ENCODE results near the gene NR6A1.

The NR6A1 gene

DNA sequence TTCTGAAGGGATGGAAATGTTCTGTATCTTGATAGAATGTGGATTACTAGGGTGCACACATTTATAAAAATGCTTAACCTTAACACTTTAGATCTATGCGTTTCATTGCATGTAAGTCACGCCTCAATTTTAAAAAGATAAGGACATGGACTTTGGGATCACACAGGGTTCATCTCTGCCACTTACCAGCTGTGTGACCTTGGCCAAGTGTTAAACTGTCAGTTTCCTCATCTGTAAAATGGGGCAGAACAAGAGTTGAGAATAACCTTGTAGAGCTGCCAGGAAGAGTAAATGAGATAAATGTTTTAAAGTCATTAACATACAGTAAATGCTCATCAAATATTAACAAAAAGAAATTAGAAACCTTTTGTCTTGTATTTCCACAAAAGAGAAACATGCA lies 53.5 kb downstream of the NR6A1 start:
- DNase-seq: no peak
- Histone ChIP-seq H3K4me3 (ENCODE audit: low read depth, low read length) (no peak overlapping the region), H3K4me1 (peaks cover 4% of the 10 kb centered on the region; the same call in 1 of the 2 replicates), H3K36me3 (no peaks in the 10 kb centered on the region), H3K9me3 (no peaks in the 10 kb centered on the region), H3K27me3 (no peaks in the 10 kb centered on the region)
- TF ChIP-seq CTCF (IDR thresholded peaks at IDR 0.05; ENCODE audit: low read depth, low read length): no peak

DNA sequence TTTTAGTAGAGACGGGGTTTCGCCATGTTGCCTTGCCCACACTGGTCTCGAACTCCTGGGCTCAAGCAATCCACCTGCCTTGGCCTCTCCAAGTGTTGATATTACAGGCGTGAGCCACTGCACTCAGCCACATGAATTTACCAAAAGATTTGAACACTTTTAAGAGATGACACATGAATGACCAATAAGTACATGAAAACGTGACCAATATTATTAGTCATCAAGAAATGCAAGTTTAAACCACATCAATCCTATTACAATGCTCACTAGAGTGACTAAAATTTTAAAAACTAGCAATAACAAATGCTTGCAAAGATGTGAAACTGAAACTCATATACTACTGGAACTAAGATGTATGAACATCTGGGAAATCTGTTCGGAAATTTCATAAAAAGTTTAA lies 54.3 kb downstream of the NR6A1 start:
- peaks cover 4% of the 10 kb centered on the region; the same call in 1 of the 2 replicates for H3K4me1 ChIP-seq
- H3K36me3 ChIP-seq: no peaks in the 10 kb centered on the region
- no peak overlapping the region for H3K4me3 ChIP-seq (ENCODE audit: low read depth, low read length)
- TF ChIP-seq CTCF (IDR thresholded peaks at IDR 0.05; ENCODE audit: low read depth, low read length): no peak
- H3K27me3 ChIP-seq: no peaks in the 10 kb centered on the region
- DNase-seq: no peak
- no peaks in the 10 kb centered on the region for H3K9me3 ChIP-seq

DNA sequence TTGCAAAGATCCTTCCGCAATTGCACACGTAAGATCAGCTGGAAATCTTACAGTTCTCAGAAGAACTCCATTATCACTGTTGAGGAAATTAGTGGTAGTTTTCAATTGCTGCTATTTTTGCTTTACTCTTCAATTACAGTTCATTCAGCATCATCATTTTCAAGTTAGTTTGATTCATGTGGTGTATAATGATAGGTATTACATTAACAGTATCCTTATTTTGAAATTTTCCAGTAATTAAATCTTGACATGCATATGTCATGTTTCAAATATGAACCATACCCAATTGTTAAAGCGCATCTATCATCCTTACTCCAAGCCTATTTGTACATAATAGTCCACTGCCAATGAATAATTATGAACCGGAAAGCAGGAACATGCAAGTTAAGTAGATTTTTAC lies 60.3 kb downstream of the NR6A1 start:
- Histone ChIP-seq H3K27me3 (no peaks in the 10 kb centered on the region), H3K4me3 (ENCODE audit: low read depth, low read length) (no peak overlapping the region), H3K36me3 (no peaks in the 10 kb centered on the region), H3K4me1 (peaks cover 3% of the 10 kb centered on the region; the same call in 1 of the 2 replicates), H3K9me3 (no peaks in the 10 kb centered on the region)
- TF ChIP-seq CTCF (IDR thresholded peaks at IDR 0.05; ENCODE audit: low read depth, low read length): no peak
- DNase-seq: no peak

DNA sequence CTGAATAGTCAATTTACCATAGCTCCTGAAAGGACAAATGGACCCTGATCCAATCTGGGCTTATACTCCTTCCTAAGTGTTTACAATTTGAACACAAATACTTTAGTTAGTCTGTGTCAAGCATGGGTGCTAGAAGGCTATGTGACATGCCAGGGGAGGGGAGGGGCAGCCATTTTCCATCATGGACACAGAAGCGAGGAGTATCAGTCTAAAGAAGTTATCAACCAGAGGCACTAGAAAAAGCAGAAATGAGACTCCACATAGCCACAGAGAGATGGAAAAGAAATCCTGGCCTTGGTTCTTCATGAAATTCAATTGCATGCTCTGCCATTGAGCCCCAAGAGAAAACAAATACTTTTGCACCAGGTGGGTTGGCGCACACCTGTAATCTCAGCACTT lies 61.8 kb downstream of the NR6A1 start:
- H3K9me3 ChIP-seq: no peaks in the 10 kb centered on the region
- no peak for TF ChIP-seq CTCF (IDR thresholded peaks at IDR 0.05; ENCODE audit: low read depth, low read length)
- no peak for DNase-seq
- H3K4me3 ChIP-seq (ENCODE audit: low read depth, low read length): no peak overlapping the region
- H3K4me1 ChIP-seq: peaks cover 3% of the 10 kb centered on the region; the same call in 1 of the 2 replicates
- no peaks in the 10 kb centered on the region for H3K36me3 ChIP-seq
- H3K27me3 ChIP-seq: no peaks in the 10 kb centered on the region

GRCh38 chr9:124708633-124709291 lies 62.3 kb downstream of the NR6A1 start:
- H3K36me3 ChIP-seq: no peaks in the 10 kb centered on the region
- no peaks in the 10 kb centered on the region for H3K9me3 ChIP-seq
- no peak overlapping the region for H3K4me3 ChIP-seq (ENCODE audit: low read depth, low read length)
- H3K27me3 ChIP-seq: no peaks in the 10 kb centered on the region
- H3K4me1 ChIP-seq: peaks cover 3% of the 10 kb centered on the region; the same call in 1 of the 2 replicates
- no peak for TF ChIP-seq CTCF (IDR thresholded peaks at IDR 0.05; ENCODE audit: low read depth, low read length)
- no peak for DNase-seq

DNA sequence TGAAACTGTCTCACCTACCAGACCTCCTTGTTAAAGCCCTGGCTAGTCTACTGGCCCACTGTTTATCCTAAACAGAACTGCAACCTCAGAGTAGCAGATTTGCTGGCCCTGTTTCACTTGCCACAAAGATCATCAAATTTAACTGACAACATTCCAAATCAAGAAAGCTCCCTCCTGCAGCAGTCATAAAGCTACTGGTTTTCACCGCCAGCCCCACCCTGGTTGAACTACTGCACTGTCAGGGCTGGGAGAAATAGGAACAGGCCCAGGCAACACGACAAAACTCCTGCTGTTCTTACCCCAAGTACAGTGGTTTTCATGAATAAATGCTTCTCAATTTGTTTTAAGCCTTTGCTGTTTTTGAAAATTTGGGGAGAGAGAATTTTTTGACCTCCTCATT lies 63.0 kb downstream of the NR6A1 start:
- H3K4me1 ChIP-seq: peaks cover 3% of the 10 kb centered on the region; the same call in 1 of the 2 replicates
- no peaks in the 10 kb centered on the region for H3K36me3 ChIP-seq
- H3K27me3 ChIP-seq: no peaks in the 10 kb centered on the region
- no peaks in the 10 kb centered on the region for H3K9me3 ChIP-seq
- TF ChIP-seq CTCF (IDR thresholded peaks at IDR 0.05; ENCODE audit: low read depth, low read length): no peak
- DNase-seq: no peak
- no peak overlapping the region for H3K4me3 ChIP-seq (ENCODE audit: low read depth, low read length)
